GM18508 (cell line): Measurements from ENCODE around the gene VPS13A.
A peak's percentile ranks its signal among the peaks of the same experiment; 100 is the strongest.

Experiments used
- ATAC-seq: cut with Tn5 transposase; IDR thresholded peaks from one replicate; pipeline ENCODE4 v1.9.1; 2021; ENCODE audit warnings: moderate number of reproducible peaks; ENCODE audit not compliant: insufficient read depth, unreplicated experiment

VPS13A gene

DNA sequence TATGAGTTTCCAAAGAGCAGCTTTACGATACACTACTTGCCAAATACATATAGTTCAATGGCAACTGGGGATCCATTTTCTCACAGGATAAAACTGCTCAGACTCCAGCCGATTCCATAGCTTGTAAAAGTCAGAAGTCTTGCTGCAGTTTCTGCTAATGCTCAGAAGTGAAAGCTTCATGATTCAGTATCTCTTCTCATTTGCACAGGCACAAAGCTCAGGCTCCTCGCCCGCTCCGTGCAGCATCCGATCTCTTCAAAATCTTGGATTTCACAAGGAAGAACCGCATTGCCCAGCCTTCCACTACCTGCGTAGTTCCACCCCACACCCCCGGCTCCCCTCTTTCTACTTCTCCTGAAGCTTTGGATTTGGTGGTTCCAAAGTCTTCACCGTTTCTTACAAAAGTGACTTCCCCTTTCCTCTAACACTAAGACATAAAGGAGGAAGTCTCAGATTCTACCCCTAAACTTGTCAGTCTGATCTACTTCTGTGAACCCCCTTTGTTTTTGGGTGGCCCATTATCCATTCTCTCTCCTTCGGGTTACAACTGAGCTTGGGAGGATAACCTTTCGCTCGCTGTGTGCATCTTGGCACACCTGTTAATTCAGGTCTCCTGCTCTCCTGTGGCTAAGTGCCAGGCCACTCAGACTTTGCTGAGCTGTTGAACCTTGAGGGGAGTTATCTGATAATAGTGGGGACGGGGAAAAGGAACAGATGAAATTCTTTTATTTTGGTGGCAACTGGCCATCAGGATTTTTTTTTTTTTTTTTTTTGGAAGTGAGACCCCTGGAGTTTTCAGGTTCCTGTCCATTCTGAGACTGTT, 276.7 kb downstream of the VPS13A start:
- ATAC-seq: no peak

DNA sequence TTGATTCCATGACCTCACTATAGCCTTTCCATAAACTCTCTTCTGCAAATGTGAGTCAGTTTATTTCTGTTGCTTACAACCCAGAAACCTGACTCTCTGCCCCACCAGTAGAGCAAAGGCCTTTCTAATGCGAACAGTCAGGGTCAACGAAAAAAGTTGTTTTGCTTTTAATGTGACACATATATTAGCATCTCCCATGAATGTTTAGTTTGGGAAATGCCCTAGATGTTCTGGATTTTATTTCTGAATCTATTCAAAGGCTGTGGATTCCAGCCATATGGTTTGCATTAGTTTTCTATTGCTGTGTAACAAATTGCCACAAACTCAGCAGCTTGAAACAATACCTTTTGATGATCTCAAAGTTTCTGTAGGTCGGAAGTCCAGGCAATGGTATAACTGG, 277.3 kb downstream of the VPS13A start:
- ATAC-seq: no peak

DNA sequence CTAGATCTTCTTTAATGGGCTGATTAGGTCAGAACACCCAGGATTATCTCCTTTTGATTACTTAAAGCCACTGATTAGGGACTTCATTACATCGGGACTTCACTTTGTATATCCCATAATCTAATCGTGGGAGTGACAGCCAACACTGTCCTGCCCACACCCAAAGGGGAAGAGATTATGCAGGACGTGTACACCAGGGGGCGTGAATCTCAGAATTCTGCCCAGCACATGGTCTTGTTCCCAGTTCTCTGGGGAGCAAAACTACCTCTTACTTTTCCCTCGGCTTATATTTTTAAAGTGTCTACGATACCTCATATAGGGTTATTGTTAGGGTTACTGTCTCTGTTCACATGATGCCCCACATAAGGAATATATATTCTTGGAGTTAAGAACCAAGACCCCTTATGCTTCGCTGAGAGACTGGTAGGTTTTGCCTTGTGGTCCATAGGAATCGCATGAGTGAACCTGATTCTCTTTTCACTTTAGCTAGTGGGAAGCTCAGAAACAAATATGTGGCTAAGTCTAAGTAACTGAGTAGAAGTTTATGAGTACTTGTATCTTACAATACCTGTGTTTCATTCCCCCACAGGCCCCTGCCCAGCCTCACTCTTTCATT, 278.1 kb downstream of the VPS13A start:
- no peak for ATAC-seq

DNA sequence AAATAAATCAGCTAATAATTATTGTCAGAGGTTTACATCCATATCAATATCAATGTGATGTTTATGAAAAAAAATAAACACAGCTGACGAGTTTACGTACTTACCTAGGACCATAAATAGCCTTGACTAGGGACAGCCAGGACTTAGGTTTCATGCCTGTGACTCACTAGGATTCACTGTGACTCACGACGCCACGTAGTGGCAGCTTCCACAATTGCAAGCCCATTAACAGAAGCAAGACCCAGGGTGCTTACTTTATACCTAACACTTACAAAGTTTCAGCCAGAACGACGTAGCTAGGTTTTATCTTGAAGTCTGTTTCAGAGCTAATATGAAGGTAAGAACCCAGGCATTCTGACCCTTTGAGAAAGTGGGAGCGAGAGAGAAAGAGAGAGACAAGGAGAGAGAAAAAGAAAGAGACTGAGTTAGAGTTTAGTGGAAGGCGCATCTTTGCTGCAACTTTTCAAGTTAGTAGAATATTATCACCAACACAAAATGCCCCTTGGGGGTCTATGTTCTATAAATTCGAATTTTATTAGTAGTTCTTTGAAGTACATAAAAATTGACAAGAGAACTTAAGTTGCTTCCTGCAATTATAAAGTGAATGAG, 279.6 kb downstream of the VPS13A start:
- peak; percentile 81 for ATAC-seq

DNA sequence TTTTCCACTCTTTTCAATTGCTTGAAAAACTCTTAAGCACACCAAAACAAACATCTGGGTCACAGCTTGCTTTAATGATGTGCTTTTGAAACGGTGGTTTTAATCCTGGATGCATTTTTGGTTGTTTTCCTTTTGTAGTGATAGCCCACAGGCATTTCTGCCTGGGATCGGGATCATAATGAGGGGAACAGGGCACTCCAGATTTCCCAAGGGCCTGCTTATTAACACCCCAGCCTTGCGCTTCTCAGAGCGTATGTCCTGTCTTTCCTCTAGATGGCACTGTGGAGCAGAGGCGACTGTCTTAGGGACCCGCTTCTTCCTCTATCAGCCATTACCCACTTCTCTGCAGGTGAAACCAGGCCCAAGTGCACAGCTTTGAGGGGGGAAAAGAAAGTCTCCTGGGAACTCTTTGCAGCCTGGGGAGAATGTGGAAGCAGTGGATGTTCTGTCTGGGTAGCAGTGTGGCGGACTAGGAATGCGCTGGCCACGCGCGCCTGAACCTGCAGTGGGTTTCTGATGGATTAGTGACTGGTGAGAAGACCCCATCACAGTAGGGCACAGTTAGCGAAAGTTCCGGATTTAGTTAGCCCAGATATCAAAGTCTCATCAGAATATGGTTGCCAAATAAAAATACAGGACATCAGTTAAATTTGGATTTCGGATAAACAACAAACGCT, 280.7 kb downstream of the VPS13A start:
- no peak for ATAC-seq

DNA sequence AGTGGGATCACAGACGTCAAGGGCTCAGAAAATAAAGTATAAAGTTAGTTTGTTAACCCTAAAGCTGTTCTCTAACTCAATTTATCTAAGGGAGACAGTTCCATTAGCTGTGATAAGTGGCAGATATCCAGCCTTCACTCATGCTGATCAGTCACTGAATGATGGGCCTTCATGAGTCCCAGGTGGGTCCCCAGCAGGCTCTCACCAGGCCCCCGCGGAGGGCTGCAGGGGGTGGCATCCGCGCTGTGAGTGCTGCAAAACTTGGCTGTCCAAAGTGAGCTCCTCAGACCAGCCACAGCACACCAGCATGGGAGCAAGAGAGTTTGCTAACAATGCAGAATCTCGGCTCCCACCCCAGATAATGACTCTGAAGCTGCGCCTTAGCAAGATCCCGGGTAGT, 283.6 kb downstream of the VPS13A start:
- ATAC-seq: no peak

DNA sequence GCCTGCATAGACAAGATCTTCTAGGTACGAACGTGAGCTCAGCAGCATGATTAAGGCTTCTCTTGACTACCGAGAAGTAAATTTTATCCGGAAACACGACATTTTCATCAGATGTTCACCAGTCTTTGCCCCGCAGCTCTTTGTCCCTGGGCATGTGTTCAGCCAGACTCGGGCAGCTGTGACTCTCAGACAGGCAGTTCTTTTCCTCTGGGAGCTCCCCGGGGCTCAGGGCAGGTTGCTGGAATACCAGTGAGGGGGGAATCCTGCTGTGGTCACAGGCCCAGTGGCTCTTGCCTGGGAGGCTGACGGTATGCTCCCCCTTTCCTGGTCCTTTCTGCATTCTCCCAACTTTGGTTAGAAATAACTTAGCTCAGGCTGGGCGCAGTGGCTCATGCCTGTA, 284.7 kb downstream of the VPS13A start:
- no peak for ATAC-seq

DNA sequence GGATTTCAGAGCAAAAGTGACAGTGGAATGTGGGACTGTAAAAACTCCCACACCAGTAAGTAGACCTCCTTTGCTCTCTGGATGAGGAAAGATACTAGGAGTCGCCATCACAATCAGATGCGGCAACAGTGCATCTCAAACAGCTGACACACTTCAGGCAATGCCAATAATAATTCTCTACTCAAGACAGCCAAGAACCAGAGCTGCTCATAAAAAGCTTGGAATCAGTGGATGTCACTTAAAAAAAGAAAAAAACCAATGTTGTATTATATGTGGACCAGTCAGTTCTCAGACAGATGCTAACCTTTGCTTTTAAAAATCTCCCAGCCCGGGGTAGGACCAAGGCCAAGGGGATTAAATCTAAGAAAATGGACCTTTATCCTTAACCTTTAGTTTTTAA, 285.8 kb downstream of the VPS13A start:
- no peak for ATAC-seq

DNA sequence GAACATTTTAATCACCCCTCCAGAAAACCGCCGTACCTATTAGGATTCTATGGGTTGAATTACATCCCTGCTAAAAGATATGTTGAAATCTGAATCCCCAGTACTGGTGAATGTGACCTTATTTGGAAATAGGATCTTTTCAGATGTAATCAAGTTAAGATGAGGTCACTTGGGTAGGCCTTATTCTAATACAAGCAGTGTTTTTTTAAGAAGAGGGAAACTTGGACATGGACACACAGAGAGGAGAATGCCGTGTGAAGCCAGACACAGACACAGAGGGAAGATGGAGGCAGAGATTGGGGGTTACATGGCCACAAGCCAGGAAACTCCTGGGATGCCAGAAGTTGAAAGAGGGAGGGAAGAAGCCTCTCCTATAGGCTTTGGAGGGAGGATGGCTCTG, 287.3 kb downstream of the VPS13A start:
- no peak for ATAC-seq

DNA sequence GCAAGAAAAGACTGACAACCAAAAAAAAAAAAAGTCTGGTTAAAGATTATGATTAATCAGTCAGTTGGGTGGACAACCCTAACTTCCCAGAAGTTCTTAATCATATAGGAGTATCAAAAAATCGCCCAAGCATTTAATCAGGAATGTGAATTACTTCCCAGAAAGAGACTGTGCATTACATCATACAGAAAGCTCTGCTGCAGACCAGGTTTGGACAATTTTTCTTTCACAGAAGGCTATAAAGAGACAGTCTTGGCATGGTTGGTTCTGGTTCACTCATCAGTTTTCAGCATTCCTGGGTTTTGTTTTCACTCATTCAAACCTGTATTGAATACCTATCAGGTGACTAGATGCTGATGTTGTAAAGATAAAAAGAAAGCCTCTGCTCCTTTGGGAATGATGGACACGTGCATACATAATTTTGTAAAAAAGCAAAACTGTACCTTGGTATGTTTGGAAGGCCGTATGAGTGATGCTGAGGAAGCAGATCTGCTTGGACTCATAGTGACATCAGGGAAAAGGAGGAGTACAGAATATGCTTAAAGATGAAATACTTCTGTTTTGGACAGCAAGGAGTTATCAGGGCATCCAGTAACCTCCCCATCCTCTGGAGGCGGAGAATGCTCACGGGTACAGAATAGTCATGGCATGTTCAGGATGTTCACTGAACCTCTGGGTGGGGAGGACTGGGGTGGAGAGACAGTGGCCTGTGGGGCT, 292.3 kb downstream of the VPS13A start:
- no peak for ATAC-seq
